Myometrial cell (primary cell): ENCODE results near the gene INTS7. TPM values are rescaled to one million over a fixed set of nuclear protein-coding genes. Genes with fewer than 3 reads are reported as not detected.

Source experiments
- total RNA-seq: library from RNA; depleted of rRNA; stranded (reverse); fragments of >200 nt; gene quantifications from 2 replicates; pipeline ENCODE4 v1.2.3, GENCODE V29; 2015

Gene INTS7, protein sequence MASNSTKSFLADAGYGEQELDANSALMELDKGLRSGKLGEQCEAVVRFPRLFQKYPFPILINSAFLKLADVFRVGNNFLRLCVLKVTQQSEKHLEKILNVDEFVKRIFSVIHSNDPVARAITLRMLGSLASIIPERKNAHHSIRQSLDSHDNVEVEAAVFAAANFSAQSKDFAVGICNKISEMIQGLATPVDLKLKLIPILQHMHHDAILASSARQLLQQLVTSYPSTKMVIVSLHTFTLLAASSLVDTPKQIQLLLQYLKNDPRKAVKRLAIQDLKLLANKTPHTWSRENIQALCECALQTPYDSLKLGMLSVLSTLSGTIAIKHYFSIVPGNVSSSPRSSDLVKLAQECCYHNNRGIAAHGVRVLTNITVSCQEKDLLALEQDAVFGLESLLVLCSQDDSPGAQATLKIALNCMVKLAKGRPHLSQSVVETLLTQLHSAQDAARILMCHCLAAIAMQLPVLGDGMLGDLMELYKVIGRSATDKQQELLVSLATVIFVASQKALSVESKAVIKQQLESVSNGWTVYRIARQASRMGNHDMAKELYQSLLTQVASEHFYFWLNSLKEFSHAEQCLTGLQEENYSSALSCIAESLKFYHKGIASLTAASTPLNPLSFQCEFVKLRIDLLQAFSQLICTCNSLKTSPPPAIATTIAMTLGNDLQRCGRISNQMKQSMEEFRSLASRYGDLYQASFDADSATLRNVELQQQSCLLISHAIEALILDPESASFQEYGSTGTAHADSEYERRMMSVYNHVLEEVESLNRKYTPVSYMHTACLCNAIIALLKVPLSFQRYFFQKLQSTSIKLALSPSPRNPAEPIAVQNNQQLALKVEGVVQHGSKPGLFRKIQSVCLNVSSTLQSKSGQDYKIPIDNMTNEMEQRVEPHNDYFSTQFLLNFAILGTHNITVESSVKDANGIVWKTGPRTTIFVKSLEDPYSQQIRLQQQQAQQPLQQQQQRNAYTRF
- 13.6 and 16.7 TPM in 2 replicates for total RNA-seq

GRCh38 chr1:212035123-212035834 lies at the start of gene INTS7, which contains the start of gene DTL:
Gene INTS7, minus strand, starts transcription at chr1:212035557. Its CDS starts 120 bp downstream, at chr1:212035437.
Gene DTL, plus strand, starts transcription at chr1:212035748. Its CDS starts 143 bp downstream, at chr1:212035891.

Other genes with a start within 250 kb of the INTS7 start
- gene LPGAT1, start 204.8 kb downstream of the INTS7 start, total RNA-seq, result 15.0 and 20.2 TPM in 2 replicates
- 6.1 and 7.8 TPM in 2 replicates for gene DTL, start 191 bp upstream of the INTS7 start, total RNA-seq
- gene PPP2R5A, start 249.9 kb upstream of the INTS7 start, total RNA-seq, result 29.4 and 34.0 TPM in 2 replicates